K562 (cell line): ENCODE results near the gene DENND10. TPM values are rescaled to one million over a fixed set of nuclear protein-coding genes. Genes with fewer than 3 reads are reported as not detected.

Experiments
- BRF1 ChIP-seq: IDR thresholded peaks from 3 replicates; pipeline ENCODE4 v1.6.1; 2011; ENCODE audit warnings: borderline replicate concordance, mild to moderate bottlenecking; ENCODE audit not compliant: insufficient read length; ENCODE audit errors: extremely low read depth
- EP300 ChIP-seq: IDR thresholded peaks from 2 replicates; pipeline ENCODE4 v1.6.1; 2012; ENCODE audit warnings: low read length, improper control_type of control experiment
- JUND ChIP-seq, 2 experiments: IDR thresholded peaks; 2 replicates in 1 of 2; 3 replicates in 1 of 2; pipeline ENCODE4 v1.6.1; 2011; ENCODE audit warnings: borderline replicate concordance in 2 of 2, low read depth in 2 of 2, low read length in 2 of 2, improper control_type of control experiment in 1 of 2, missing biosample characterization in 1 of 2, missing genetic modification characterization in 1 of 2, missing genetic modification reagents in 1 of 2
- KAT7 ChIP-seq: sonication (generic); formaldehyde crosslinking; IDR thresholded peaks from 2 replicates; pipeline ENCODE4 v1.8.0; 2022; ENCODE audit warnings: missing genetic modification reagents, mild to moderate bottlenecking, borderline replicate concordance
- KDM5B ChIP-seq: fragments of 200-600 bp; sonication (generic); IDR thresholded peaks from 2 replicates; pipeline ENCODE4 v1.6.1; 2012; ENCODE audit warnings: low read depth, mild to moderate bottlenecking, moderate library complexity, low read length, control low read depth, inconsistent platforms; ENCODE audit not compliant: insufficient replicate concordance
- MTA1 ChIP-seq: fragments of 450-650 bp; IDR thresholded peaks from 2 replicates; pipeline ENCODE4 v1.6.1; 2017; ENCODE audit warnings: borderline replicate concordance
- NR2C2 ChIP-seq, 2 experiments: fragments of 200-800 bp in 1 of 2; sonication (Bioruptor generic) in 1 of 2; sonication (generic) in 1 of 2; formaldehyde crosslinking in 1 of 2; IDR thresholded peaks; 2 replicates each; pipeline versions ENCODE4 v1.6.1 to v1.8.0; 2016 to 2022; ENCODE audit warnings: mild to moderate bottlenecking in 1 of 2, missing compliant biosample characterization in 1 of 2, missing genetic modification characterization in 1 of 2, missing genetic modification reagents in 1 of 2
- PHF8 ChIP-seq: fragments of 200-600 bp; sonication (generic); IDR thresholded peaks from 2 replicates; pipeline ENCODE4 v1.6.1; 2012; ENCODE audit warnings: mixed run types, mild to moderate bottlenecking, inconsistent platforms, low read length, moderate library complexity, borderline replicate concordance
- POLR2AphosphoS2 ChIP-seq: IDR thresholded peaks from 2 replicates; pipeline ENCODE4 v1.6.1; 2012; ENCODE audit warnings: low read length, improper control_type of control experiment
- RBFOX2 ChIP-seq: fragments of 200-400 bp; formaldehyde crosslinking; IDR thresholded peaks from 2 replicates; pipeline ENCODE4 v1.6.1; 2017; ENCODE audit warnings: low read depth, mild to moderate bottlenecking, low read length, moderate library complexity
- RBM39 ChIP-seq: fragments of 200-400 bp; formaldehyde crosslinking; optimal IDR thresholded peaks from 2 replicates; pipeline ENCODE3; 2018; ENCODE audit warnings: low read depth, low read length
- ZBTB5 ChIP-seq: fragments of 450-650 bp; IDR thresholded peaks from 2 replicates; pipeline ENCODE4 v1.6.1; 2017; ENCODE audit warnings: antibody characterized with exemption
- ZFX ChIP-seq: sonication (generic); formaldehyde crosslinking; IDR thresholded peaks from 2 replicates; pipeline ENCODE4 v1.8.0; 2022; ENCODE audit warnings: mild to moderate bottlenecking, missing genetic modification reagents, moderate library complexity
- ZNF174 ChIP-seq: fragments of 250-450 bp; sonication (Bioruptor Pico); IDR thresholded peaks from 2 replicates; pipeline ENCODE4 v1.4.0; 2020; ENCODE audit warnings: mild to moderate bottlenecking
- ZNF217 ChIP-seq: sonication (generic); formaldehyde crosslinking; IDR thresholded peaks from 2 replicates; pipeline ENCODE4 v1.8.0; 2022; ENCODE audit warnings: mild to moderate bottlenecking, missing genetic modification reagents
- polyA plus RNA-seq, 8 experiments: library from polyadenylated mRNA; depleted of rRNA in 4 of 8; stranded (reverse) in 5 of 8; unstranded in 3 of 8; fragments of >200 nt; fragmentation: Nextera tagmentation in 2 of 8; fragmentation: Illumina TruSeq in 1 of 8; extraction: Ambion mirVana in 2 of 8; extraction: Trizol in 1 of 8; gene quantifications; 2 replicates each; pipeline versions ENCODE4 v1.2.1 to v1.2.3, GENCODE V29; 2011 to 2014; ENCODE audit warnings: inconsistent platforms in 1 of 8, missing spikeins in 1 of 8
- total RNA-seq, 7 experiments: library from RNA; depleted of rRNA in 6 of 7; stranded (reverse); fragments of >200 nt in 6 of 7; fragmentation: Illumina TruSeq in 2 of 7; extraction: Trizol in 2 of 7; gene quantifications; 2 replicates each; pipeline versions ENCODE4 v1.2.1 to v1.2.3, GENCODE V29; 2011 to 2021; ENCODE audit warnings: low replicate concordance in 1 of 7
- TF ChIP-seq, protein P1 (sequence below): fragments of 450-650 bp; IDR thresholded peaks from 2 replicates; pipeline ENCODE4 v1.6.1; 2016; ENCODE audit warnings: missing biosample characterization, missing genetic modification characterization
- TF ChIP-seq, protein P2 (sequence below): fragments of 450-650 bp; formaldehyde crosslinking; IDR thresholded peaks from 2 replicates; pipeline ENCODE4 v1.4.0; 2022; ENCODE audit warnings: mild to moderate bottlenecking, moderate library complexity
- TF ChIP-seq, protein P3 (sequence below), 2 experiments: fragments of 200-800 bp in 1 of 2; sonication (Bioruptor generic) in 1 of 2; sonication (generic) in 1 of 2; formaldehyde crosslinking in 1 of 2; IDR thresholded peaks in 1 of 2; conservative IDR thresholded peaks in 1 of 2; 2 replicates each; pipeline versions ENCODE4 v1.5.0 to v1.6.1; 2016 to 2020; ENCODE audit warnings: missing compliant biosample characterization in 1 of 2, missing genetic modification characterization in 1 of 2, missing genetic modification reagents in 1 of 2
- TF ChIP-seq, protein P4 (sequence below): fragments of 450-650 bp; formaldehyde crosslinking; IDR thresholded peaks from 2 replicates; pipeline ENCODE4 v1.4.0; 2020; ENCODE audit warnings: mild to moderate bottlenecking

DENND10 gene
- total and polyA plus RNA-seq, 9 of the 15 experiments (the other 6 are each of a cell fraction or from before 2014, with no cell fraction given): 9.4 to 20.0 (median 12.5) TPM

DNA sequence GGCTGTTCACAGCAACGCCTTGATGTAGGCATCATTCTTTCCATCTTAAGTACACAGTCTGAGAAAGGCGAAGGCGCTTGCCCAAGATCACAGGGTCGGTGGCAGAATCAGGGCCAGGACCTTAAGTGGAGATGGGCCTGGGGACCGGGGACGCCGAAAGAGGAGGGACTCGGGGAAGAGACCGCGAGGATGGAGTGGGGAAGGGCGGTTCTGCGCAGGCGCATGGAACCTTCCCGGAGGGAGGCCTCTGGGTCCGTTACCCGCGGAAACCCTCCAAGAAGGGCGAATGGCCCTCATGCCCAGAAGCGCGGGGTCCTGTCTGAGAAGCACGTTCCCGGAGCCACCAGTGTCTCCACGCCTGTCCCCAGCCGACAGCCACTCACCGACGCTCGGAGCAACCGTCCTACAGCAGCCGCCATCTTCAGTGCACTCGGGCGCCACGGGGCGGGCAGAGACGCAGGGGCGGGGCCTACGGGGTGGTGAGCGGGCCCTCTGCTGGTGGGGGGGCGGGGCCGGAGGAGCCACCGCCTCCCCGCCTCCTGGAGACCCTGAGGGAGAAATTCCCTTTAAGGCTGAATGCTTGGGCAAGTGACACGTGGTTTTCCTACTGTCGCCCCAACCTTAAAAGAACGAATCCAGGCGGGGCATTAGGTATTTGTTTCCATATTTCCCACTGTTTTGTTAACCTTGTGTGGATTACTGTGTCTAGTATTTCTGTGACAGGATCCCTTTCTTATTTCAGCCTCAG is 74.6 kb downstream of the DENND10 start, which contains the start of gene PRDX3 (continued):
- no peak for TF ChIP-seq ZBTB5
- peak; percentile 94 for TF ChIP-seq RBFOX2
- no peak for TF ChIP-seq ZNF217 (CRISPR knock-in tag)
- peak; percentile 94; the same call in 1 of the 2 replicates for TF ChIP-seq PHF8
- no peak for TF ChIP-seq NR2C2 (CRISPR knock-in tag; IDR thresholded peaks at IDR 0.05)
- TF ChIP-seq NR2C2 (tag; IDR thresholded peaks at IDR 0.05): peak; percentile 24; the same call in 1 of the 2 replicates
- TF ChIP-seq POLR2AphosphoS2: 0 out of 2 replicates have a peak, but pooled peaks have one; percentile 64
- TF ChIP-seq, protein P1, sequence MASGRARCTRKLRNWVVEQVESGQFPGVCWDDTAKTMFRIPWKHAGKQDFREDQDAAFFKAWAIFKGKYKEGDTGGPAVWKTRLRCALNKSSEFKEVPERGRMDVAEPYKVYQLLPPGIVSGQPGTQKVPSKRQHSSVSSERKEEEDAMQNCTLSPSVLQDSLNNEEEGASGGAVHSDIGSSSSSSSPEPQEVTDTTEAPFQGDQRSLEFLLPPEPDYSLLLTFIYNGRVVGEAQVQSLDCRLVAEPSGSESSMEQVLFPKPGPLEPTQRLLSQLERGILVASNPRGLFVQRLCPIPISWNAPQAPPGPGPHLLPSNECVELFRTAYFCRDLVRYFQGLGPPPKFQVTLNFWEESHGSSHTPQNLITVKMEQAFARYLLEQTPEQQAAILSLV: no peak
- TF ChIP-seq, protein P2, sequence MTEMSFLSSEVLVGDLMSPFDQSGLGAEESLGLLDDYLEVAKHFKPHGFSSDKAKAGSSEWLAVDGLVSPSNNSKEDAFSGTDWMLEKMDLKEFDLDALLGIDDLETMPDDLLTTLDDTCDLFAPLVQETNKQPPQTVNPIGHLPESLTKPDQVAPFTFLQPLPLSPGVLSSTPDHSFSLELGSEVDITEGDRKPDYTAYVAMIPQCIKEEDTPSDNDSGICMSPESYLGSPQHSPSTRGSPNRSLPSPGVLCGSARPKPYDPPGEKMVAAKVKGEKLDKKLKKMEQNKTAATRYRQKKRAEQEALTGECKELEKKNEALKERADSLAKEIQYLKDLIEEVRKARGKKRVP: no peak
- TF ChIP-seq EP300: peak; percentile 21; the same call in 1 of the 2 replicates
- TF ChIP-seq KDM5B: peak; percentile 68
- 0 out of 2 replicates have a peak, but pooled peaks have one; percentile 23 for TF ChIP-seq KAT7 (CRISPR knock-in tag)
- TF ChIP-seq, protein P3, sequence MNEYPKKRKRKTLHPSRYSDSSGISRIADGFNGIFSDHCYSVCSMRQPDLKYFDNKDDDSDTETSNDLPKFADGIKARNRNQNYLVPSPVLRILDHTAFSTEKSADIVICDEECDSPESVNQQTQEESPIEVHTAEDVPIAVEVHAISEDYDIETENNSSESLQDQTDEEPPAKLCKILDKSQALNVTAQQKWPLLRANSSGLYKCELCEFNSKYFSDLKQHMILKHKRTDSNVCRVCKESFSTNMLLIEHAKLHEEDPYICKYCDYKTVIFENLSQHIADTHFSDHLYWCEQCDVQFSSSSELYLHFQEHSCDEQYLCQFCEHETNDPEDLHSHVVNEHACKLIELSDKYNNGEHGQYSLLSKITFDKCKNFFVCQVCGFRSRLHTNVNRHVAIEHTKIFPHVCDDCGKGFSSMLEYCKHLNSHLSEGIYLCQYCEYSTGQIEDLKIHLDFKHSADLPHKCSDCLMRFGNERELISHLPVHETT (CRISPR knock-in tag; conservative IDR thresholded peaks at IDR 0.05 in 1 of 2, IDR thresholded peaks at IDR 0.05 in 1 of 2): 0 out of 4 replicates have a peak, but pooled peaks of 1 of the 2 experiments have one; percentile 35
- TF ChIP-seq, protein P4, sequence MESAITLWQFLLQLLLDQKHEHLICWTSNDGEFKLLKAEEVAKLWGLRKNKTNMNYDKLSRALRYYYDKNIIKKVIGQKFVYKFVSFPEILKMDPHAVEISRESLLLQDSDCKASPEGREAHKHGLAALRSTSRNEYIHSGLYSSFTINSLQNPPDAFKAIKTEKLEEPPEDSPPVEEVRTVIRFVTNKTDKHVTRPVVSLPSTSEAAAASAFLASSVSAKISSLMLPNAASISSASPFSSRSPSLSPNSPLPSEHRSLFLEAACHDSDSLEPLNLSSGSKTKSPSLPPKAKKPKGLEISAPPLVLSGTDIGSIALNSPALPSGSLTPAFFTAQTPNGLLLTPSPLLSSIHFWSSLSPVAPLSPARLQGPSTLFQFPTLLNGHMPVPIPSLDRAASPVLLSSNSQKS (CRISPR knock-in tag): no peak
- TF ChIP-seq RBM39: no peak
- TF ChIP-seq JUND (IDR thresholded peaks at IDR 0.05; ENCODE audit: borderline replicate concordance, low read depth, low read length): no peak; the same call in 1 of the 2 replicates
- no peak for TF ChIP-seq JUND (tag; IDR thresholded peaks at IDR 0.05; ENCODE audit: borderline replicate concordance, low read depth, low read length)
- TF ChIP-seq BRF1: no peak
- TF ChIP-seq MTA1: no peak
- TF ChIP-seq ZFX (CRISPR knock-in tag): peak; percentile 93
- no peak for TF ChIP-seq ZNF174 (CRISPR knock-in tag)
